HG03520 (cell line): Measurements from ENCODE around the gene GPR139.

Experiments used
- ATAC-seq: cut with Tn5 transposase; IDR thresholded peaks from one replicate; pipeline ENCODE4 v1.9.1; 2021; ENCODE audit warnings: mild to moderate bottlenecking, moderate library complexity; ENCODE audit not compliant: unreplicated experiment

Gene GPR139

DNA sequence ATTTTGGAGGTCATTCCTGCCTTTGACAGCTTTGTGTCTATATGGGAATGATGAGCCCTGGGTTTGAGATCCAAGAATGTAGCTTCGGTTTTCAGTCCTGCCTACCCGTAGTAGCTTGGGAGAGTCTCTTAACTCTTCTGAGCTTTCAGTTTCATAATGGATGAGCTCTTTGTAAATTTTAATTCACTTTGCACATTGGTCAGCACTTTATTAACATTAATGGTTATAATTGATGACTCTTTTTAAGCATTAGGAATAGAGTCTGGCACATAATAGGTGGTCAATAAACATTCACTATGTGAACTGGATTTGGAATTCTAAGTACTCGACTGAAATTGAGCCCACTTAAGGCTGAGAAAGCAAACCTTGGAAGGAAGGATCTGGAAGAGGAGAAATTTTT lies 17.3 kb downstream of the GPR139 start:
- no peak for ATAC-seq

DNA sequence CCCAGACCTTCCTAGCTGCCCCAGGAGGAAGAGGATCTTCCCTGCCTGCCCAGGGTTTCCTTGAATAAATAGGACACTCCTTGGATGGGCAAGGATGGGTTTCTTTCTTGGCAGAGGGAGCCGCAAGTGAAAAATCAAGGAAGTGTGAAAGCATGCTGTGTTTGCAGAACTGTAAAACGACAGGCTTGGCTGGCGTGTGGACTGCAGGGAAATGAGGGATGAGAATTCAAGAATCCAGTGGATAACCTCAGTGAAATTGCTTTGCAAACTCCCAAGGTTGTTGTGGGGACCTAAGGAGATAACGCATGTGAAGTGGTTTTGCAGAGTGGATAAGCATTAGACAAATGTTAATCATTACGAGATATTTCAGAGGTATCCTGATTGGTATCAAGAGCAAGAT lies 20.4 kb downstream of the GPR139 start:
- ATAC-seq, result no peak

DNA sequence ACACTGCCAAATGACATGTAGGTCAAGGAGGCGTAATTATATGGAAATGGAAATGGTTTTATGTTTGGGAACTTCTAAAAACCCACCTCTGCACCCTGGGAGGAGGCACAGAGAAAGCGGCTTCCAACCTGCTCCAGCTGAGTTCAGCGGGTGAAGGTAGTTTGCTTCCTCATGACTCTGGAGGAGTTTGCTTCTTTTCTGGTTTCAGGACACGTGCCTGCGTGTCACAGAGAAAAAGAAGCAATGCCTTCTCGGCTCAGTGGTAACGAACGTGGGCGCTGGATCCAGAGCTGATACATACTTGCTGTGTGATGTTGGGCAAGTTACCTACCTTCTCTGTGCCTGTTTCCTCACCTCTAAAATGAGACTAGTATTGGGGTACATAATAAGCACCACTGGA lies 22.1 kb downstream of the GPR139 start:
- ATAC-seq, result no peak

DNA sequence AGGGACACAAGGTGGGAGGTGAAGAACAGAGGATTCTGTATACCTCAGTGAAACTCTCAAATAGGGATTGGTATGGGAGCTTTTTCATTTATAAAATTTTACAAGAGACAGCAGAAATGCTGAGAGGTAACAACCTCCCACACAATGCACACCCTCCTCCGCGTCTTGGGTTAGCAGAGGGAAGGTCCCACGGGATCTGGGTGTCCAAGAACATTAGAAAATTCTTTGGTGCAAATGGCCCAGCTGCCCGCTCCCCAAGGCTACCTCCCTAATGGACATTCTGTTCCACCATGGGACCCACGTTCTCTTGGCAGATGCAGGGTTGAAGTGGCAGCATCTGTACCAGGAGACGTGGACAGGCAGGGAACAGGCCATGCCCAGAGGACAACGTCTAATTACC lies 22.5 kb downstream of the GPR139 start:
- ATAC-seq, result no peak

DNA sequence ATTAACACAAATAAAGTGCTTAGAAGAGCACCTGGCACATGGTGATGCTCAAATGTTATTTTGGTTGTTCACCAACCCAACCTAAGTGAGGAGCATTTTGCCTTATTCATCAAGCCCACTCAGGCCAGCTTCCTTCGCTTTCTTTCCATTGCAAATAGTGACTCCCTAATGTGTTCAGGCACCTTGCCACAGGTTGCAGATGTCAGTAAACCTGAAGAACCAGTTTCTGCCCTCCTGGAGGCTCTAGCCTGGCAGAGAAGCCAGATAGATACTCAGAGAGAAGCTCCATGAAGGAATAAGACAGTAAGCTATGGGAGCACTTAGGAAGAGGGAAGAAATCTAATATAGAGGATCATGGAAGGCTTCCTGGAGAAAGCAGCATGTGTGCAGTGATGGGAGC lies 23.9 kb downstream of the GPR139 start:
- ATAC-seq, result no peak

DNA sequence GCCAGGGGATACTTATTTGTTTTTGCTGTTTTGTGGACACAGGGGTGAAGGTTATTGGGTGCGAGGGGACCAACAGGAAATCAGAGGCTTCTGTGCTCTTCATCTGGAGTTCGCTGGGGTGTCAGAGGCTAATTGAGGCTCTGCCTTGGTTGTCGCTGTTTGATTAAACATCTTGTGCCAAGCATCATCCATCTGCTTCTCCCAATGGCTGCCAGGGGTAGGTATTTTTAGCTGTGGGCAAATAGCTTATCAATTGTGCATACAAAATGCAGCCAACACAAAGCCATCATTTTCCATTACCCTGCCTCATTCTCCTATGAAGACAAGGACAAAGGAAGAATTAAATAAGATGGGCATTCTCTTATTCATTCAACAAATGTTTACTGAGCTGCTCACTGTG lies 27.8 kb downstream of the GPR139 start:
- no peak for ATAC-seq

DNA sequence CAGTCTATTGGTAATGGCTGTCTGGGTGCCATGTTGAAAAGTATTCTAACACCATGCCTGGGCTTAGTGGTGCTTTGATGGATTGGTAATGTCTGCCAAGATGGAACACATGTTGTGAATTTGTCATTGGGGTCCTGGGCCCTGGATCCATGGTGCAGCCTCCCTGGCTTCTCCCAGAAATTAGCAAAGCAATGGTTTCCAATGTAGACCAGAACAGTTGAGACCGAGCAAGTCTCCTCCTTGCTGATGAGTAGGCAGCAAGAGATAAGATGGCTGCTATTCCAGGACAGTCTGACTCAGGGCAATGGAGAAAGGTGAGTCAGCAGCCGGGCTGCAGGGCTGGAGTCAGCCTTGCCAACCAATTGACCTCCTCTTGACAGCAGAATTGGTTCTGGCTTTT lies 30.8 kb downstream of the GPR139 start:
- ATAC-seq, result no peak

DNA sequence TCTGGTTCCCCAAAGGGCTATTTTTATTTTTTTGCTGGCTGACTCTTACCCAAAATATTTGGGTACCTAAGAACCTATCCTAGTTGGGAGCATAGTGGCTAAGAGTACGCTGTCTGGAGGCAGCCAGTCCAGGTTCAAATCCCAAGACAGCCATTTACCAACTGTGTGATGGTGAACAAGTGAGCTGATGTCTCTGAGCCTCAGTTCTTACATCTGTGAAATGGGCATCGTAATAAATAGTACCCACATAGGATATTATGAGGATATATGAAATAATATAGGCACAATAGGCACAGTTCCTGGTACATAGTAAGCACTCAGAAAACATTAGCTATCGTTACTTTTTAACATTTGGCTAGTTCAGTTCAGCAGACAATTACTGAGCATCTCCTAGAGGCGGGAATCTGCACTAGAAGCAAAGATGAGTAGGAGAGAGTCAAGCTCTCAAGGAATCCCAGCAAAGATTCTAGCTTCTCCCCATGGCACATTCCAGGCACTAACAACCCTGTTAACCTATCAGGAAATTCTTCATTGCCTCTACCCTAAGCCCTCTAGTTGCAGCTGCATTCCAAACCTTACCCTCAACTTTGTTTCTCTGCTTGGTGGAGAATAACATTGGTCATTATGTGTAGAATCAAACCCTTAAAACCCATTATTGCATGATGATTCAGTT lies 31.6 kb downstream of the GPR139 start:
- no peak for ATAC-seq

DNA sequence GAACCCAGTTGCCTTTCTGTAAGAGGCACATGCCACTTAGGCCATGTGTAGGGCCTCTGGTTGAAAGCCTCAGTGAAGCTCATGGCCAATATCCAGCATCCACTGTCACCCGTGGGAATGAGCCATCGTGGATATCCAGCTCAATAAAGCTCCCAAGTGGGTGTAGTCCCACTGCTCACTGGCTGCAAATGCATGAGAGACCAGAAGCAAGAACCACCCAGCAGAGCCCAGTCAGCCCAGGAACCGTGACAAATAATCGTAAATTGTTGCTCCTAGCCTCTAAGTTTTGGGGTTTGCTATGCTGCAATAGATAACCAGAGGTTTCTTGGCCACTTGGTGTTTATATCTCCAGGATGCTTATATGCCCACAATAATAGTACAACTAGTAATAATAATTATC lies 33.7 kb downstream of the GPR139 start:
- no peak for ATAC-seq

DNA sequence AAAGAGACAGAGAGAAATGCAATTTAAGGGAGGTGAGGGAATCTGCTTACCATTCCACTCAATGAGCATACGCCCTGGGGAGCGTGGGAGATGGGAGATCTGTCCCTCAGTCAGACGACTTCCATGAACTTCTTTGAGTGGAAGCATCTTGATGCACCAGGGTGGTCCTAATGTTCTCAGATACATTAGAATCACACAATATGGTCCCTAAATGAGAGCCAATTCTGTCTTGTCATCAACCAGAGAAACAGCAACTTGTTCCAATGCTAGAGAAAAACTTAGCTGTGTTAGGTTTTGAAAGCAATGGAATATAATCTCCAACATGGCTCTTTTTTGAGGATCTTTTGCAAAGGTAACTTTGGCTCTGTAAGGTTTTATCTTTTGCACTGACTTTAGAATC lies 44.1 kb downstream of the GPR139 start:
- ATAC-seq, result no peak

DNA sequence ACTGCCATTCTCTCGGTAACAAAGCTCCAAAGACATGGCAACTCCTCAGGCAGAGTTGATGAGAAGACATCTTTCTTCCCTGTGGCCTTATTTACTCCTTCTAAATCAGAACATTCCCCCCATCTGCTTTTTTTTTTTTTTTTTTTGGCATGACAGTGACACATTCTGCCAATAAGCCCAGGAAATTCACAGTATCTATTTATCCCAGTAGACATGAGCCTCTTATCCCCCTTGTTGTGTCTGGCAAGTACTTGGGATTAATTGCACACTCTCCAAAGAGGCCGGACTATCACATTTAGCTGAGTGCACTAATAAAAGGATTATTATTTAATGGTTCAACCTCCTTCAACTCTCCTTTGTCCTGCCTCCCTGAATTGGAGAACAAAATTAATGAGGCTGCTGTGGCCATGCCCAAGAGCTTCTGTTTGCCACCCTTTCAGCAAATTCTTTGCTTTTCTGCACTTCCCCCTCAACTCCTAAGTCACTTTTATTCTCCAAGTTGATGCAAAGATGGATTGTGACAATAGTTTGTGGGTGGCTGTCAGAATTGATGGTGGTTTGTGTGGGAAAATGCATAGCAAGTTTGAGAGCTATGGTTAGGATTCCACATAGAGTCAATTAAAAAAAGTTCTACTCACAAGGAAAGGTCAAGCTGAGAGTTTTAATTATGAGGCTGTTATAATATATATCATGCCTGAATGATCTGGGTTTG lies 47.2 kb downstream of the GPR139 start:
- ATAC-seq, result no peak

DNA sequence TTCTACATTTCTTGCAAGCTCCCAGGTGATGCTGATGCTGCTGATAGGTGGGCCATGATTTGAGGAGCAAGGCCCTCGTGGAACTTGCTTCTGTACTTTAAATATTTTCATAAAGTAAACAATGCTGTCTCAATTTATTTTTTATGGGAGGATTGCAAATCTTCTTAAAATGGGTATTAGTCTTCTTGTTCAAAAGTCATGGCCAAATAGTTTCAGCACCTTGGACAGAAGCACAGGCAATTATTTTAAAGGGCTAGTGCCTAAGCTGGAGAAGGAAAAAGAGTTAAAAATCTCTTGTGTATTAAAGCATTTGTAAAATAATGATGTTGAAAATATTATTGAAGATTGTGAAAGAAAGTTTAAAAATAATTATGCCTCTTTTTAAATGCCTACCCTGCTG lies 50.5 kb downstream of the GPR139 start:
- ATAC-seq, result no peak

DNA sequence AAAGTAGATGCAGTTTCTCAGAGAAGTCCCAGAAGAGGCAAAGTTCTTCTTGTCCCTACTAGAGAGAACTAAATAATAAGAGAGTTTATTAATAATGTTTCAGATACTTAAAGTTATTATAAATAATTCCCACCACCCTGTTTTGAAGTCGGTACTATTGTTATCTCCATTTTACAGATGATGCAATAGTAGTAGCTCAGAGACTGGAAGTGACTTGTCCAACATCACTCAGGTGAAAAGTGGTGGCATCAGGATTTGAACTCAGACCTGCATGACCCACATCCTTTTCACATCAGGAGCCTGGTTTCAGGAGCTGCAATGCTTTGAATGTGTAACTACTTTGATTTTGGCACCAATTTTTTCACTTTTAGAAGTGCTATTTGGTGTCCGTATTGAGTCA lies 52.7 kb downstream of the GPR139 start:
- ATAC-seq, result no peak

DNA sequence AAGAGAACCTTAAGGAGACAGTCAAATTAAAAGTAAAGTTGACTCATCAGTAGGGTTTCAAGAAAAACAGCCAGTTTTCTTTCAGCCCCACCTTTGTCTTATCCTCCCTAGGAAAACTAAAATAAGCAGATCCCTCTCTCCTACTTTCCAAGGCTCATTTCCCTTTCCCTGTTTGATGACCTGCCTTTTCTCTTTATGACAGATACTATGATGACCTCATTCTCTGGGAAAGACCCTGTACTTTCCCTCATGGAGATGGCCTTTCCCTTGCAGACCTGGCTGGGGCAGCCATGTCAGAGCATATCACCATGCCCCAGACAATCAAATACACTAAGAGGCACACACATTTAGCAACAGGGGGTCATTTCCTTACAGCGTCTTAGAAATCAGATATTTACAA lies 53.6 kb downstream of the GPR139 start:
- no peak for ATAC-seq

DNA sequence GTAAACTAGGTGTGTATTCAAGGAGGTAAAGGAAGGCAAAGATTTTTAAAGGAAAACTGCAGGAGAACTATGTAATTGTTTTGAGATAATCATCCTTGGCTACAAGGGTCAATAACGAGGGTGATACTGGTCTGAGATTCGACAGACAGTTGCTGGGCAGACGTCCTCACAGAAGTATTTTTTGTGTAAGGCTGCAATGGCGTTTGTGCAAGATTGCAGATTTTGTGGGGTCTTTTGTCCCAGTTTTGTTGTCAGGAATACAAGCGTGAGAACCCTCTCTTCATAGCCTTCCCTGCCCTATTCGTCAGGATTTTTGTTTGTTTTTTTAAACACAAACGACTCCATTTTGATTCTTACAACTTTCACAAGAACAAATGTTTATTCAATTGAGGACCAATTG lies 57.5 kb downstream of the GPR139 start:
- ATAC-seq, result no peak

DNA sequence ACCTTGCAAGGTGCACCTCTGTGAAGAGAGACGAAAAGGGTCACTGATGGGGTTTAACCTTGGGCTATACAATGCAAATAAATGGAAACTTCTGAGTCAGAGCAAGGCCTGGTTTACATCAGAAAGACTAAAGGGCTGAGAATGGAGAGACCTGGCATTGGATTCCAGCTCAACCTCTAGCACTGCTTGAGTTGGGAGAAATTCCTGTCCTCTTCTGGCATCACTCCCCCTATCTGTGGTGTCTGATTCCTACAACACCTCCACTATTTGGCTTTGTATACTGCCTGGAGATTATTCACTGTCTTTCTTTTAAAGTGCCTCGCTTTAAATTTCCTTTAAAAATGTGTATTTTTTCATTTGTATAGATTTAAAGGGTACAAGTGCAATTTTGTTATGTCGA lies 68.8 kb downstream of the GPR139 start:
- ATAC-seq, result no peak

DNA sequence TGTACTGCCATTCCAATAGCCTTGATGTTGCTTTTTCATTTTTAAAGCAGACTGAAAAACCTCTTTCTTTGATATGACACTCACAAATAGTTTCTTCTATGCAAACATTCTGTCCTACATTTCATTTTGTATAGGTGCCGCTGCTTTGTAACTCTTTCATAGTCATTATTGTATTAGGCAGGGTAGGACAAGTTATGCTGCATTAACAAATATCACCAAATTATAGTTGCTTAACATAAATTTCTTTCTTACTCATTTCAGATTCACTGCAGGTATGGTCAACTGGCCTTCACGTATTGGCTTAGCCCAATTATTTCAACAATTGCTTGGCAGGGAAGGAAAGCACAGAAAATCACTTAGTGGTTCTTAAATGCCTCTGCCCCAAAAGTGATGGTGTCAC lies 70.8 kb downstream of the GPR139 start:
- no peak for ATAC-seq

DNA sequence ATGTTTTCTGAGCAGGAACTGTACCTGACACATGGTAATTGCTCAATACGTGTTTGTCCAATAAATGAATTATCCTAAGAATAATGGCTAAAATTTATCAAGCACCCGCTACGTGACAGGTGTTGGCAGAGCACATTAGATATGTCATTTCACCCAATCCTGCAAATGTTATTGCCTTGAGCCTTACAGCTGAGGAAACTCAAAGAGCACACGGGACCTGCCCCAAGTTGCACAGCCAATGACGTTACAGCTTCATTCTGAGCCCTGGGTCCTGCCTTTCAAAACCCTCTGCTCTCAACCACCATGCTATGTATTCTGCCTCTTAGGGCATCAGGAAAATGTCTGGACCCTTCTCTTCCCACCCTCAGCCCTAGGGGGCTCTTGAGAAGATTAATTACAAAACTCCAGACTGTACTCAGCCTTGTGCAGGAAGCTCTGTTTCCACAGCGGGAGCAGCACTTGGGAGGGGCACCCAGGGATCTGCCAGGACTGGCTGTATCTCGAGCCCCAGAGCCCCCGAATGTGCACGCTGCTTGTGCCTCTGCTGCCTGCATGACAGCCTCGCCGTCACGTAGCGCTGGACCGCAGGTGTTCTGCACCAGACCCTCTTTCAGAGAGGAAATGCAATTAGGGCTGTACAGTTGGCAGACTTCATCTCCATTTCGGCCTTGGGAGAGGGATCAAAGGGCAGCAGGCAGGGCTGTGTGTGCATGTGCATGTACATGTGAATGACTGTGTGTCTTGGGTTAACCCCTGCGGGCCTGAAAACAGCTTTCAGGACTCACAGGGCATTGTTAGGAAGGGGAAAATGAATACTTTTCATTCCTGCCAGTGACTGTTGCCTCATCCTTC lies 71.6 kb downstream of the GPR139 start:
- no peak for ATAC-seq

DNA sequence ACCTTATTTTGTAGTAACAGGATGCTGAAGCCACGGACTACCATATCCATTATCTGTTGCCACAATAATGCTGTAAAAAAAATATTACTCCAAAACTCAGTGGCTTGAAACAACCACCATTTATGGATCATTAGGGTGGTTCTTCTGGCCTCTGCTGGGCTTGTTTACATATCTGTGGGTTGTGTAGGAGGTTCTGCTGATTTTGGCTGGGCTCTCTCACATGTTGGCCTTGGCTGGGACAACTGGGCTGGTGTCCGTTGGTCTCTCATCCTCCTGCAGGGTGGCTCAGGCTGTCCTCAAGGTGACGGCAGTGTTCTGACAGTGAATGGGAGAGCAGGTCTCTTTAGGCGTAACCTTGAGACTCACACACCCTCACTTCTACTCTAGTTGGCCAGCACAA lies 76.0 kb downstream of the GPR139 start:
- no peak for ATAC-seq

DNA sequence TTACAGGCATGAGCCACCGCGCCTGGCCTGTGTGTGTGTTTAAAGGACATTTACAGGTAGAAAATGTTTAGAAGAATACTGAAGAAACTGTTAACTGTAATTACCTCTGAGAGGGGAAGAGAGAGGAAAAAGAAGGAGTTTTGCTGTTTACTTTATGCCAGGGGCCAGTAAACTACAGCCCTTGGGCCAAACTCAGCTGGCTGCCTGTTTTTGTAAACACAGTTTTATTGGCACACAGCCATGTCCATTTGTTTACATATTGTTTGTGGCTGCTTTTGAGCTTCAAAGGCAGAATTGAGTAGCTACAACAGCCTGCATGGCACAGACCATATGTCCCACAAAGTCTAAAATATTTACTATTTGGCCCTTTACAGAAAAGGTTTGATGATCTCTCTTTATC lies 76.4 kb downstream of the GPR139 start:
- ATAC-seq, result no peak

DNA sequence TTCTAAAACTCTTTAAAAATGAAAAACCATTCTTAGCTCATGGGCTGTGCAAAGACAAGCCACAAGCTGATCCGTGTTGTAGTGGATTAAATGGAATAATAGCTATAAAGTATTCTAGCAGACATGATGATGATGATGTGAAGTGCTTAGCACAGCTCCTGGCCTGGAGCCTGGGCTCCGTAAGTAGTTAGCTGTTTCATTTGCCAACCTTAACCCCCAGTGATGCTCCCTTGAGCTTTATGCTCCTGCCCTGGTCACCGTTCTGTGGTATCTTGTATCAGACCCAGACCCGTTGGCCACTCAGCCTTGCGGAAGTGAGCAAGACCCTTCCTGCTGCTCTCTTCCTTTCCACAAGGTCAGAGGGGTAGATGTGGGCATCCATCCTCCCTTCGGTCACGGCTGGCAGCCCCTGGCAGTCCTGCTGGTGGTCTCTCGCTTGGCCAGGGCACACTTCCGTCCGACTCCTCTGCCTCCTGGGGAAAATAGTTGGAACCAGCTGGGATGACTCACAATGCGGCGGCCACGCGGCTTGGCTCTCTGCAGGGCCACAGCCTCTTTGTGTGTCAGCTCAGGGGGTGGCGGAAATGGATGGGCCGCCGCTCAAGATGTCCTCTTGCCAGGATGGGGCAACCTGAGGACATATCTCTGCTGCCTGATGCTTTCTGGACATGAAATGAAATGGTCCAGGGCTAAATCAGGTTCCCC lies 79.1 kb downstream of the GPR139 start:
- ATAC-seq, result no peak
